Adrenal gland (tissue), 12 donors: ENCODE data around the gene MFN2. TPM values are rescaled to one million over a fixed set of nuclear protein-coding genes. Genes with fewer than 3 reads are reported as not detected.

Source experiments
- DNase-seq, 7 donors: peaks; one replicate each; pipeline ENCODE4 v3.0.0-alpha.2; 2019 to 2020
- H3K27ac ChIP-seq, 5 donors: fragments of 200-600 bp; sonication (generic) in 4 of 5; 1 replicate in 3 of 5; 2 replicates in 2 of 5; pipeline versions ENCODE4 v1.5.1 to v1.8.0; 2016 to 2020; ENCODE audit warnings: mild to moderate bottlenecking in 1 of 5
- H3K27me3 ChIP-seq: fragments of 200-600 bp; 2 replicates; pipeline ENCODE4 v1.8.0; 2021
- H3K36me3 ChIP-seq, 2 donors: fragments of 200-600 bp; replicated peaks in 1 of 2; 1 replicate in 1 of 2; 2 replicates in 1 of 2; pipeline versions ENCODE4 v1.5.1 to v1.8.0; 2018 to 2022
- H3K4me1 ChIP-seq, 2 donors: fragments of 200-600 bp; replicated peaks in 1 of 2; 1 replicate in 1 of 2; 2 replicates in 1 of 2; pipeline versions ENCODE4 v1.5.1 to v1.8.0; 2018 to 2021
- H3K4me3 ChIP-seq, 4 donors: fragments of 200-600 bp; sonication (generic) in 3 of 4; one replicate each; pipeline ENCODE4 v1.5.1; 2016 to 2018
- H3K9me3 ChIP-seq, 3 donors: fragments of 200-600 bp; sonication (generic) in 1 of 3; replicated peaks in 1 of 3; 1 replicate in 2 of 3; 2 replicates in 1 of 3; pipeline versions ENCODE4 v1.5.1 to v1.8.0; 2016 to 2021
- POLR2A ChIP-seq, 2 donors: fragments of 450-650 bp; IDR thresholded peaks; one replicate each; pipeline ENCODE4 v1.6.1; 2017; ENCODE audit warnings: antibody characterized with exemption in 2 of 2, mild to moderate bottlenecking in 2 of 2, moderate library complexity in 1 of 2
- WGBS, 4 donors: extraction: QIAGEN DNeasy Blood & Tissue Kit in 2 of 4; methylation state at CpG; one replicate each; pipeline versions ENCODE4 v1.1.5 to v1.1.7; 2013 to 2017; 5-methylcytosine and 5-hydroxymethylcytosine counted together
- intact Hi-C, 2 donors: fragments of 100-400 bp; cut with DNase I; formaldehyde crosslinking; loops; one replicate each; pipeline versions ENCODE4 v1.14.1 to v1.15.0; 2022 to 2023
- polyA plus RNA-seq, 3 donors: library from polyadenylated mRNA; stranded (reverse); fragments of 200-250 nt in 2 of 3; fragments of 350-450 nt in 1 of 3; fragmentation: Illumina TruSeq in 1 of 3; extraction: RNeasy Lipid Tissue Mini Kit (QIAGEN cat#74804) in 1 of 3; gene quantifications; one replicate each; pipeline ENCODE4 v1.2.3, GENCODE V29; 2013 to 2014
- total RNA-seq, 9 donors: library from RNA; depleted of rRNA in 4 of 9; stranded (reverse); fragments of >200 nt in 4 of 9; fragments of 120-200 nt in 1 of 9; fragmentation: NEBNext Ultra II Directional in 1 of 9; extraction: Animal tissue kit (Norgen Biotek cat#: 25700) in 1 of 9; gene quantifications; one replicate each; pipeline versions ENCODE4 v1.1.0 to v1.2.4, GENCODE V29; 2013 to 2023
- TF ChIP-seq, protein P1 (sequence below), 6 experiments: fragments of 450-650 bp in 4 of 6; fragments of 200-600 bp in 2 of 6; sonication (generic) in 1 of 6; IDR thresholded peaks; 1 replicate in 5 of 6; 2 replicates in 1 of 6; pipeline versions ENCODE4 v1.5.1 to v1.8.0; 2016 to 2021; ENCODE audit warnings: antibody characterized with exemption in 6 of 6, mild to moderate bottlenecking in 2 of 6, moderate library complexity in 1 of 6
- donor health status: healthy with polysubstance abuse.
- donor health status: Bipolar disorder and iron deficiency.
- donor health status: DM: yes; HTN: yes; CAD: no.
- donor health status: DM: no; HTN: no; CAD: no.
- donor health status: DM: no; HTN: no; CAD: no.
- donor health status: DM: yes; HTN: yes; CAD: no.

Gene MFN2
- total and polyA plus RNA-seq, 12 donors, result 26.6 to 103 (median 63.5) TPM

DNA sequence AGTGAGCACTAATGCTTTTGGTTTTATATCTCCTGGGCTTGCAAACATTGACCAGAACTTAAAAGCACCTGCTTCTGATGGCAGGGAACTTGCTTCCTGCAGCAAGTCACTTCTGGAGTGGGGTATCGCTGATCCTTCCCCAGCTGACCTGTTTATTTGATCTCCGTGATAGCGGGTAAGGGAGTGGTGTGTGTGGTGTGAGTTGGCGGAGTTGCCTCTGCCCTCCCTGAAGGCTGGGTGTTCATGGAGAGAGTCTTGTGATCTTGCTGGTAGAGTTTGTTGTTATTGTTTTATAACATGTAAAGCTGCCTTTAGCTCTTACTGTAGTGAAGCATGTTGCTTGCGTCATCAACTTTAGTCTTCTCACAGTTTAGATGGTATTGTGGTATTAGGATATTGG, 3.9 kb downstream of the MFN2 start:
- no peaks in the 10 kb centered on the region for H3K9me3 ChIP-seq
- no peak overlapping the region for H3K4me3 ChIP-seq
- intact Hi-C loops, result no loop called here
- peaks cover 0 to 28% of the 10 kb centered on the region in 2 donors for H3K36me3 ChIP-seq
- TF ChIP-seq, protein P1, sequence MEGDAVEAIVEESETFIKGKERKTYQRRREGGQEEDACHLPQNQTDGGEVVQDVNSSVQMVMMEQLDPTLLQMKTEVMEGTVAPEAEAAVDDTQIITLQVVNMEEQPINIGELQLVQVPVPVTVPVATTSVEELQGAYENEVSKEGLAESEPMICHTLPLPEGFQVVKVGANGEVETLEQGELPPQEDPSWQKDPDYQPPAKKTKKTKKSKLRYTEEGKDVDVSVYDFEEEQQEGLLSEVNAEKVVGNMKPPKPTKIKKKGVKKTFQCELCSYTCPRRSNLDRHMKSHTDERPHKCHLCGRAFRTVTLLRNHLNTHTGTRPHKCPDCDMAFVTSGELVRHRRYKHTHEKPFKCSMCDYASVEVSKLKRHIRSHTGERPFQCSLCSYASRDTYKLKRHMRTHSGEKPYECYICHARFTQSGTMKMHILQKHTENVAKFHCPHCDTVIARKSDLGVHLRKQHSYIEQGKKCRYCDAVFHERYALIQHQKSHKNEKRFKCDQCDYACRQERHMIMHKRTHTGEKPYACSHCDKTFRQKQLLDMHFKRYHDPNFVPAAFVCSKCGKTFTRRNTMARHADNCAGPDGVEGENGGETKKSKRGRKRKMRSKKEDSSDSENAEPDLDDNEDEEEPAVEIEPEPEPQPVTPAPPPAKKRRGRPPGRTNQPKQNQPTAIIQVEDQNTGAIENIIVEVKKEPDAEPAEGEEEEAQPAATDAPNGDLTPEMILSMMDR (IDR thresholded peaks at IDR 0.05), result no peak
- no peak for TF ChIP-seq POLR2A (IDR thresholded peaks at IDR 0.05)
- no peaks in the 10 kb centered on the region for H3K27me3 ChIP-seq
- H3K27ac ChIP-seq, result no peak overlapping the region
- 86 to 91% (median 89%) methylated on average over 5 of the region's 5 CpGs for WGBS, 4 donors
- no peak for DNase-seq
- H3K4me1 ChIP-seq, result peaks cover 12 to 17% of the 10 kb centered on the region in 2 donors

DNA sequence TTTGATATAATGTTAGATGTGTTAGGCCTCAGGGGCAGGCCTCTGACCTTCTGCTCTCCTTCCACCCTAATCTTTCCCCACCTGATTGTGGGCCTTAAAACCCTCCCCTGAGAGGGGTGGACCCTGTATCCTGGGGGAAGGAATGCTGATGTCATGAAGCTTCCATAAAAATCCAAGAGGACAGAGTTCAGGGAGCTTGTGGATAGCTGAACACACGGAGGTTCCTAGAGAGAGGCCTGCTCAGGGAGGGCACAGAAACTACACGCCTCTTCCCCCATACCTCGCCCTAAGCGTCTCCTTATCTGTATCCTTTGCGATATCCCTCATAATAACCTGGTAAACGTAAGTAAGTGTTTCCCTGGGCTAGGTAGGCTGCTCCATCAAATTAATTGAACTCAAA, 4.3 kb downstream of the MFN2 start:
- H3K36me3 ChIP-seq, result peaks cover 0 to 33% of the 10 kb centered on the region in 2 donors
- WGBS, 4 donors, result 87 to 95% (median 91%) methylated on average over 6 of the region's 6 CpGs
- TF ChIP-seq POLR2A (IDR thresholded peaks at IDR 0.05), result no peak
- TF ChIP-seq, protein P1 (IDR thresholded peaks at IDR 0.05), result no peak
- H3K27me3 ChIP-seq, result no peaks in the 10 kb centered on the region
- no peak for DNase-seq
- no peaks in the 10 kb centered on the region for H3K9me3 ChIP-seq
- no peak overlapping the region for H3K27ac ChIP-seq
- H3K4me3 ChIP-seq, result no peak overlapping the region
- intact Hi-C loops, result no loop called here
- peaks cover 8 to 12% of the 10 kb centered on the region in 2 donors for H3K4me1 ChIP-seq

DNA sequence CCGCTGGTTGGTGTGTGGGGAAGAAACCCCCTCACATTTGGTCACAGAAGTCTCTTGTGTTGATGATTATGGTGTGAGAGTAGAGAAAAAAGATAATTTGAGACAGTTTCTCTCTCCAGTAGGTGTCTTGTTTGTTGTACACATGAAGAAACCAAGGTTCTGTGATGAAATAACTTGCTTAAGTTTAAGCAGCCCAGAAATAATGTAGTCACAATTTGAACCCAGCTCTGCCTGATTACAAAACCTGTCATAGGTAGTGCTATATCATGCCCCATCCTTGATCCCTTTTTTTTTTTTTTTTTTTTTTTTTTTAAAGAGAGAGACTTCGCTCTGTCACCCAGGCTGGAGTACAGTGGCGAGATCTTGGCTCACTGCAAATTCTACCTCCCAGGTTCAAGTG, 4.9 kb downstream of the MFN2 start:
- Histone ChIP-seq H3K4me1 (peaks cover 7 to 11% of the 10 kb centered on the region in 2 donors), H3K27ac (peak overlapping the region in 1 of 5 donors; percentile 84), H3K9me3 (no peaks in the 10 kb centered on the region), H3K27me3 (no peaks in the 10 kb centered on the region), H3K36me3 (peaks cover 0 to 38% of the 10 kb centered on the region in 2 donors), H3K4me3 (no peak overlapping the region)
- no peak for DNase-seq
- 87 to 100% (median 91%) methylated on average over 3 of the region's 3 CpGs for WGBS, 4 donors
- TF ChIP-seq POLR2A (IDR thresholded peaks at IDR 0.05), result no peak
- TF ChIP-seq, protein P1 (IDR thresholded peaks at IDR 0.05), result no peak
- intact Hi-C loops, result no loop called here

DNA sequence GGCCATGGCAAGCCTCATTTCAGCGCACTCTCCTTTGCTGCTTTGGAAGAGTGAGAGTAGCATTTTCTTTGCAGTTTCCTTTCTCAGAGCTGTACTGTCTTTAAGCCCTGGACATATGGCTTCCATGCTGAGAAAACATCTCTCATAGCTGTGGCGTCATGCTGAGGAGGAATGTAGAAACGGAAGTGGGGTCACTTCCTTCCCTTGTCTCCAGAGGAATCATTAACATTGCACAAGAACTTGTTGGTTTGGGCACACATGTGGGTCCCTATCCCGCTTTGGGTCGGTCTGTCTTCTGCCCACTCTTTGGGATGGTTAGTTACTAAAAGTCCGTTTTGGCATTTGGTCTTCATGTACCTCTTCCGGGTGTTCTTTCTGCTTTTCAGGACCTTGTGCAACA, 5.6 kb downstream of the MFN2 start:
- Histone ChIP-seq H3K4me1 (peaks cover 5 to 8% of the 10 kb centered on the region in 2 donors), H3K9me3 (no peaks in the 10 kb centered on the region), H3K27me3 (no peaks in the 10 kb centered on the region), H3K27ac (peak overlapping the region in 1 of 5 donors; percentile 84), H3K36me3 (peaks cover 0 to 44% of the 10 kb centered on the region in 2 donors), H3K4me3 (no peak overlapping the region)
- 66 to 77% (median 70%) methylated on average over 7 of the region's 7 CpGs for whole genome bisulfite sequencing, 4 donors
- no peak for TF ChIP-seq POLR2A (IDR thresholded peaks at IDR 0.05)
- TF ChIP-seq, protein P1 (IDR thresholded peaks at IDR 0.05), result no peak
- no peak for DNase-seq
- intact Hi-C loops, result no loop called here
